ENCODE results near the gene RICTOR. TPM values are rescaled to one million over a fixed set of nuclear protein-coding genes. Genes with fewer than 3 reads are reported as not detected.

RICTOR gene
- total RNA-seq, 4 donors from 2014 or later = 24.0 to 46.1 (median 31.9) TPM

- no peak for TF ChIP-seq POLR2AphosphoS5 (IDR thresholded peaks at IDR 0.05)
- TF ChIP-seq CTCF (IDR thresholded peaks at IDR 0.05) = no peak
- no peak for TF ChIP-seq EP300 (IDR thresholded peaks at IDR 0.05)
- Histone ChIP-seq H3K36me3 (peaks cover 0 to 84% of the 10 kb centered on the region in 2 donors), H3K4me3 (no peak overlapping the region), H3K27ac (no peak overlapping the region), H3K4me1 (peaks cover 0 to 28% (median 0%) of the 10 kb centered on the region in 3 donors), H3K27me3 (no peaks in the 10 kb centered on the region), H3K9me3 (no peaks in the 10 kb centered on the region)
- no peak for ATAC-seq
- 78 to 89% methylated on average over 1 of the region's 2 CpGs for WGBS, 2 donors (ENCODE audit: low coverage in 1 of 2)
These were observed 146.7 kb downstream of the RICTOR start for GRCh38 chr5:38927470-38927869.

- 51 to 74% methylated on average over 2 to 3 of the region's 3 CpGs for WGBS, 2 donors (ENCODE audit: low coverage in 1 of 2)
- Histone ChIP-seq H3K27ac (no peak overlapping the region), H3K9me3 (no peaks in the 10 kb centered on the region), H3K27me3 (no peaks in the 10 kb centered on the region), H3K4me1 (peaks cover 0 to 28% (median 0%) of the 10 kb centered on the region in 3 donors), H3K4me3 (no peak overlapping the region), H3K36me3 (peaks cover 4 to 80% of the 10 kb centered on the region in 2 donors)
- TF ChIP-seq POLR2A (IDR thresholded peaks at IDR 0.05) = no peak
- no peak for TF ChIP-seq CTCF (IDR thresholded peaks at IDR 0.05)
- no peak for TF ChIP-seq EP300 (IDR thresholded peaks at IDR 0.05)
- no peak for TF ChIP-seq POLR2AphosphoS5 (IDR thresholded peaks at IDR 0.05)
- no peak for ATAC-seq
These were observed 148.1 kb downstream of the RICTOR start for GRCh38 chr5:38926121-38926520.

DNA sequence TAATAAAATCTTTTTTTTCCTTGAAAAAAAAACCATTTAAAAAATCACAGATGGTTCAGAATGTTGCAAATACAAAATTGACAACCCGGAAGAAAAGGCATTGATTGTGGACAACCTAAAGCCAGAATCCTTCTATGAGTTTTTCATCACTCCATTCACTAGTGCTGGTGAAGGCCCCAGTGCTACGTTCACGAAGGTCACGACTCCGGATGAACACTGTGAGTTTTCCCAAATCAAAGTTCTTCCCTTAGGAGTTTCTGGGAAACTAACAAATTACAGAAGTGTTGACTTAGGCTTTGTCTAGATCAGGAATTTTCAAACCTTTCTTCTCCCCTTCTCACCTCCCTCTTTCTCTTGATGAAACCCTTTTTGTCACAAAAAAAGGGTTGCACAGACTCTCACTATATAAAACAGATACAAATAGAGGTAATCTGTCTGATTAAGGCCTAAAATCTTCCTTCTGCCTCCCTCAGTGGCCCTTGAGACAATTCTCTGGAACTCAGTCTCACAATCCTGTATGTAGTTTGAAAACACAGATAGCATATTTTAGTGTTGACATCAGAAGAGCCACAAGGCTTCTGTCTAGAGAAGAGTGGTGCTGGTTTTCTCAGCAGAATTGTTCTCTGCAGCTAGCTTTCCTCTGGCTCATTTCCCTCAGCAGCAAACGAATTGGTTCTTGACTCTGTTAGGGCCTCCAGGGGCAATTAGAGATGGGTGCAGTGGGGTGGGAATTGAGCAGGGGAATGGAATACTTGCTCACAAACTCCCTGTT, 148.9 kb downstream of the RICTOR start:
- ATAC-seq = no peak
- Histone ChIP-seq H3K4me3 (no peak overlapping the region), H3K27ac (peak overlapping the region in 2 of 4 donors; percentile 29 to 36), H3K36me3 (peaks cover 4 to 84% of the 10 kb centered on the region in 2 donors), H3K9me3 (no peaks in the 10 kb centered on the region), H3K27me3 (no peaks in the 10 kb centered on the region), H3K4me1 (peaks cover 0 to 28% (median 0%) of the 10 kb centered on the region in 3 donors)
- 60 to 65% methylated on average over 2 to 6 of the region's 6 CpGs for WGBS, 2 donors (ENCODE audit: low coverage in 1 of 2)
- no peak for TF ChIP-seq POLR2A (IDR thresholded peaks at IDR 0.05)
- no peak for TF ChIP-seq CTCF (IDR thresholded peaks at IDR 0.05)
- no peak for TF ChIP-seq EP300 (IDR thresholded peaks at IDR 0.05)
- TF ChIP-seq POLR2AphosphoS5 (IDR thresholded peaks at IDR 0.05) = no peak

DNA sequence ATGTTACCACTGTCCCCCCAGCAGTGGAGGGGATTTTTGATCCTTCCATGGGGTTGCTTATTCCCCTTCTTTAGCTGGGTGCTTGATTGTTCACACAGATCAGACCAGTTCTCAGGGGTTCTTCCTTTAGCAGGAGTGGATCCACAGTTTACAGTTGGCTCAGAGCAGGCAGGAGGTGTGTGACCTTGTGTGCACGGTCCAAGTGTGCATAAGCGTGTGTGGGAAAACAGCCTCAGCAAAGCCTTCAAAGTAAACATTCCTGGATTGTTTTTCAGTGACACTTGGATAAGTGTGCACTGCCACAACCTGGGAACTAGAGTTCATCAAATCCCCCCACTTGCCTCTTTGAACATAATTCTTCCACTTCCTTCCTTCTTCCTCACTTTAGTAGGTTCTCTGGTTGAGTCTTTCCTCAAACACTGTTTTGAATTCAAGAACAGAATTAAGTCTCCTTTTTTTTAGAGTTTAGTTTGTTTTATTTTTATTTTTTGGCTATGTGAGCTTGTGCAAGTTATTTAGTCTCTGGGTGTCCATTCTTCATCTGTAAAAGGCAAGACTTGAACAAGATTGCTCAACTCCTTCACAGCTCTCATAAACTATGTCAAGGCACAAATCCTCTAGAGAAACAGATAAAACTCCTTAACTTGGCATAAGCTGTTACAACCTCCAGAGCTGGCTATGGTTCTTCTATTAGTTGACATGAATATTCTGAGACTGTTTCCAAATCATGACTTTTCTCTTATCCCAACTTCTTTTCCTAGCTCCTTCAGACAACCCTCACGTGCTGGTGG, 150.3 kb downstream of the RICTOR start:
- peaks cover 4 to 85% of the 10 kb centered on the region in 2 donors for H3K36me3 ChIP-seq
- H3K27me3 ChIP-seq = no peaks in the 10 kb centered on the region
- ATAC-seq = peak; percentile 85
- H3K9me3 ChIP-seq = no peaks in the 10 kb centered on the region
- peak; percentile 53 for TF ChIP-seq POLR2AphosphoS5 (IDR thresholded peaks at IDR 0.05)
- TF ChIP-seq POLR2A (IDR thresholded peaks at IDR 0.05) = no peak
- H3K27ac ChIP-seq = peak overlapping the region; percentile 20 to 62 (median 28)
- no peak overlapping the region for H3K4me3 ChIP-seq
- peaks cover 0 to 28% (median 0%) of the 10 kb centered on the region in 3 donors for H3K4me1 ChIP-seq
- 54 to 81% methylated on average over 2 to 3 of the region's 3 CpGs for WGBS, 2 donors (ENCODE audit: low coverage in 1 of 2)

DNA sequence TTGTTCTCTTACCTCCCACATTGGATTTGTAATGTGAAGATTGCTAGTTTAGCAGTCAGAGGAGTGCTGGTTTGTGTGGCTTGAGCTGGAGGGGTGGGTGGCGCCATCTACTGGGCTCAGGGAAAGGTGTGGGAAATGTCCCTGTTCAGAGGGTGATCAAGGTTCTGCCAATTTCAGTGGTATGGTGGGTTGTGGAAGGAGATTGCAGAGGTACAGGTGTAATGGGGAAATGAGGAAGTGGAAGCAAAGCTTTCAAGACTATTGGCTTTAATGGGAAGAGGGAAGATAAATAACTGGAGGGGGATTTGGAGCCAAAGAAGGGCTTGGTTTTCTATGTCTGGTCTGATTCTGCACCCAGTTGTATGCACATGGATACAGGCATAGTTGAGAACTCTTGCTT, 152.0 kb downstream of the RICTOR start:
- TF ChIP-seq POLR2AphosphoS5 (IDR thresholded peaks at IDR 0.05) (no peak), EP300 (IDR thresholded peaks at IDR 0.05) (no peak), CTCF (IDR thresholded peaks at IDR 0.05) (peak; percentile 48 to 75 (median 54))
- no peak overlapping the region for H3K27ac ChIP-seq
- H3K27me3 ChIP-seq = no peaks in the 10 kb centered on the region
- WGBS, 2 donors (ENCODE audit: low coverage in 1 of 2) = 0 to 29% methylated on average over 1 of the region's 1 CpG
- no peak overlapping the region for H3K4me3 ChIP-seq
- H3K9me3 ChIP-seq = no peaks in the 10 kb centered on the region
- H3K4me1 ChIP-seq = peaks cover 0 to 28% (median 0%) of the 10 kb centered on the region in 3 donors
- H3K36me3 ChIP-seq = peaks cover 4 to 85% of the 10 kb centered on the region in 2 donors
- peak; percentile 58 for ATAC-seq
